ENCODE results near the gene ARHGEF4. TPM values are rescaled to one million over a fixed set of nuclear protein-coding genes. Genes with fewer than 3 reads are reported as not detected.

ARHGEF4 gene
- total RNA-seq, 1 experiment from 2014 or later = 21.8 TPM

DNA sequence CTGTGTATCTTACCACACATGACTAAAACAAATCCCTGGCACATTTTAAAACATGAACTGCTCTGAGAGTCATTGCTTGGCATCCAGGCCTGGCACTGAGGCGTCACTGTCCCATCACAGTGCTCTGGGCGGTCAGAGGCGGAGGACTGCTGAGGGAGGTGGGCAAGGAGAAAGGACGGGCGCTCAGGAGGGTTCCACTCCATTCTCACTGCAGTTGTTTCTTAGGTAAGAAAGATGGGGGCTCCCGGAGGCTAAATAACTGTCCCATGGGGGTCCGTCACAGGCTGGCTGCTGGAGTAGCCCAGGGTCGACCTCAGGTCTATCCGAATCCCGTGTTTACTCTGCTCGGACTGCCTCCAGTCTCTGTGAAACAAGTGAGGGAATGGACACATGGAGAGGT lies 139.0 kb downstream of the ARHGEF4 start (continued):
- TF ChIP-seq, protein P1, sequence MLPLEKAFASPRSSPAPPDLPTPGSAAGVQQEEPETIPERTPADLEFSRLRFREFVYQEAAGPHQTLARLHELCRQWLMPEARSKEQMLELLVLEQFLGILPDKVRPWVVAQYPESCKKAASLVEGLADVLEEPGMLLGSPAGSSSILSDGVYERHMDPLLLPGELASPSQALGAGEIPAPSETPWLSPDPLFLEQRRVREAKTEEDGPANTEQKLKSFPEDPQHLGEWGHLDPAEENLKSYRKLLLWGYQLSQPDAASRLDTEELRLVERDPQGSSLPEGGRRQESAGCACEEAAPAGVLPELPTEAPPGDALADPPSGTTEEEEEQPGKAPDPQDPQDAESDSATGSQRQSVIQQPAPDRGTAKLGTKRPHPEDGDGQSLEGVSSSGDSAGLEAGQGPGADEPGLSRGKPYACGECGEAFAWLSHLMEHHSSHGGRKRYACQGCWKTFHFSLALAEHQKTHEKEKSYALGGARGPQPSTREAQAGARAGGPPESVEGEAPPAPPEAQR (CRISPR knock-in tag; IDR thresholded peaks at IDR 0.05) = no peak
- TF ChIP-seq, protein P2, sequence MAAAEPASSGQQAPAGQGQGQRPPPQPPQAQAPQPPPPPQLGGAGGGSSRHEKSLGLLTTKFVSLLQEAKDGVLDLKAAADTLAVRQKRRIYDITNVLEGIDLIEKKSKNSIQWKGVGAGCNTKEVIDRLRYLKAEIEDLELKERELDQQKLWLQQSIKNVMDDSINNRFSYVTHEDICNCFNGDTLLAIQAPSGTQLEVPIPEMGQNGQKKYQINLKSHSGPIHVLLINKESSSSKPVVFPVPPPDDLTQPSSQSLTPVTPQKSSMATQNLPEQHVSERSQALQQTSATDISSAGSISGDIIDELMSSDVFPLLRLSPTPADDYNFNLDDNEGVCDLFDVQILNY (CRISPR knock-in tag; IDR thresholded peaks at IDR 0.05) = no peak
- TF ChIP-seq, protein P3, sequence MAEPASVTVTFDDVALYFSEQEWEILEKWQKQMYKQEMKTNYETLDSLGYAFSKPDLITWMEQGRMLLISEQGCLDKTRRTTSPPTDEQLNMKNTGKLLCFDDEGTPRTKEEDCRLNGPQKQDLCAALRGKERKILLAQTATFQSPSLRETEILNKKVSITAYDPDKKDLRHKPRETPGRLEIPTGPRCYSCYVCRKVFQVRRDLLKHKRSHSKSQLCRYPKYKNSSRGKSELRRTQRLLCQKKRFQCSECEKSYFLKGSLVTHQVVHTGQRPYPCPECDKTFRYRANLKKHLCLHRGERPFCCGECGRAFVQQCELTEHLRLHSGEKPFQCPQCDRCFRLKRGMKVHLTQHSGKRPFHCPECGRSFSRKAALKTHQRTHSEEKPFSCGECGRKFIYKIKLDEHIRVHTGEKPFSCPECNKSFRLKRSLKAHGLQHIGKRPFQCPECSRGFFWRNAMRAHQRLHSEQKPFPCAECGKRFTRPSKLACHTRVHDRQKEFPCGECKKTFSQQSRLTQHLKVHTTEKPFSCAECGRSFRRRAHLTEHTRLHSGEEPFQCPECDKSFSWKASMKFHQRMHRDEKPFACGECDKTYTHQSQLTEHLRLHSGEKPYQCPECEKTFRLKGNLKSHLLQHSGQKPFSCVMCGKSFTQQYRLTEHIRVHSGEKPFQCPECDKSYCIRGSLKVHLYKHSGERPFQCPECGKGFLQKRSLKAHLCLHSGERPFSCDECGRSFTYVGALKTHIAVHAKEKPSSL (CRISPR knock-in tag; conservative IDR thresholded peaks at IDR 0.05) = no peak
- TF ChIP-seq, protein P4, sequence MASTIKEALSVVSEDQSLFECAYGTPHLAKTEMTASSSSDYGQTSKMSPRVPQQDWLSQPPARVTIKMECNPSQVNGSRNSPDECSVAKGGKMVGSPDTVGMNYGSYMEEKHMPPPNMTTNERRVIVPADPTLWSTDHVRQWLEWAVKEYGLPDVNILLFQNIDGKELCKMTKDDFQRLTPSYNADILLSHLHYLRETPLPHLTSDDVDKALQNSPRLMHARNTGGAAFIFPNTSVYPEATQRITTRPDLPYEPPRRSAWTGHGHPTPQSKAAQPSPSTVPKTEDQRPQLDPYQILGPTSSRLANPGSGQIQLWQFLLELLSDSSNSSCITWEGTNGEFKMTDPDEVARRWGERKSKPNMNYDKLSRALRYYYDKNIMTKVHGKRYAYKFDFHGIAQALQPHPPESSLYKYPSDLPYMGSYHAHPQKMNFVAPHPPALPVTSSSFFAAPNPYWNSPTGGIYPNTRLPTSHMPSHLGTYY (CRISPR knock-in tag; IDR thresholded peaks at IDR 0.05) = no peak
- no peak for TF ChIP-seq FOXJ3 (CRISPR knock-in tag; IDR thresholded peaks at IDR 0.05; ENCODE audit: borderline replicate concordance)

GRCh38 chr2:130976591-130977237 lies 140.0 kb downstream of the ARHGEF4 start:
- Mint-ChIP-seq H3K27me3 (ENCODE audit: low read depth) (no peaks in the 10 kb centered on the region), H3K4me1 (no peaks in the 10 kb centered on the region), H3K36me3 (peaks cover 7% of the 10 kb centered on the region; the same call in 1 of the 2 replicates), H3K27ac (no peak overlapping the region), H3K9me3 (peaks cover 10% of the 10 kb centered on the region; the same call in 1 of the 2 replicates), H3K4me3 (no peak overlapping the region)
- ChIA-PET CTCF (interaction anchor here (0.5 kb wide), 1 partner anchor 13 kb away, joined by 3 read pairs; no protein-coding TSS in a partner anchor), POLR2A (no interaction called here)
- DNase-seq (ENCODE audit: low spot score) = no peak
- ATAC-seq = no peak
- TF ChIP-seq, protein P5, sequence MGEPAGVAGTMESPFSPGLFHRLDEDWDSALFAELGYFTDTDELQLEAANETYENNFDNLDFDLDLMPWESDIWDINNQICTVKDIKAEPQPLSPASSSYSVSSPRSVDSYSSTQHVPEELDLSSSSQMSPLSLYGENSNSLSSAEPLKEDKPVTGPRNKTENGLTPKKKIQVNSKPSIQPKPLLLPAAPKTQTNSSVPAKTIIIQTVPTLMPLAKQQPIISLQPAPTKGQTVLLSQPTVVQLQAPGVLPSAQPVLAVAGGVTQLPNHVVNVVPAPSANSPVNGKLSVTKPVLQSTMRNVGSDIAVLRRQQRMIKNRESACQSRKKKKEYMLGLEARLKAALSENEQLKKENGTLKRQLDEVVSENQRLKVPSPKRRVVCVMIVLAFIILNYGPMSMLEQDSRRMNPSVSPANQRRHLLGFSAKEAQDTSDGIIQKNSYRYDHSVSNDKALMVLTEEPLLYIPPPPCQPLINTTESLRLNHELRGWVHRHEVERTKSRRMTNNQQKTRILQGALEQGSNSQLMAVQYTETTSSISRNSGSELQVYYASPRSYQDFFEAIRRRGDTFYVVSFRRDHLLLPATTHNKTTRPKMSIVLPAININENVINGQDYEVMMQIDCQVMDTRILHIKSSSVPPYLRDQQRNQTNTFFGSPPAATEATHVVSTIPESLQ (CRISPR knock-in tag; IDR thresholded peaks at IDR 0.05) = no peak
- TF ChIP-seq, protein P6, sequence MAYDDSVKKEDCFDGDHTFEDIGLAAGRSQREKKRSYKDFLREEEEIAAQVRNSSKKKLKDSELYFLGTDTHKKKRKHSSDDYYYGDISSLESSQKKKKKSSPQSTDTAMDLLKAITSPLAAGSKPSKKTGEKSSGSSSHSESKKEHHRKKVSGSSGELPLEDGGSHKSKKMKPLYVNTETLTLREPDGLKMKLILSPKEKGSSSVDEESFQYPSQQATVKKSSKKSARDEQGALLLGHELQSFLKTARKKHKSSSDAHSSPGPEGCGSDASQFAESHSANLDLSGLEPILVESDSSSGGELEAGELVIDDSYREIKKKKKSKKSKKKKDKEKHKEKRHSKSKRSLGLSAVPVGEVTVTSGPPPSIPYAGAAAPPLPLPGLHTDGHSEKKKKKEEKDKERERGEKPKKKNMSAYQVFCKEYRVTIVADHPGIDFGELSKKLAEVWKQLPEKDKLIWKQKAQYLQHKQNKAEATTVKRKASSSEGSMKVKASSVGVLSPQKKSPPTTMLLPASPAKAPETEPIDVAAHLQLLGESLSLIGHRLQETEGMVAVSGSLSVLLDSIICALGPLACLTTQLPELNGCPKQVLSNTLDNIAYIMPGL (CRISPR knock-in tag; IDR thresholded peaks at IDR 0.05) = no peak
- no peak for TF ChIP-seq ZNF263 (CRISPR knock-in tag; IDR thresholded peaks at IDR 0.05; ENCODE audit: low read depth)
- TF ChIP-seq, protein P7, sequence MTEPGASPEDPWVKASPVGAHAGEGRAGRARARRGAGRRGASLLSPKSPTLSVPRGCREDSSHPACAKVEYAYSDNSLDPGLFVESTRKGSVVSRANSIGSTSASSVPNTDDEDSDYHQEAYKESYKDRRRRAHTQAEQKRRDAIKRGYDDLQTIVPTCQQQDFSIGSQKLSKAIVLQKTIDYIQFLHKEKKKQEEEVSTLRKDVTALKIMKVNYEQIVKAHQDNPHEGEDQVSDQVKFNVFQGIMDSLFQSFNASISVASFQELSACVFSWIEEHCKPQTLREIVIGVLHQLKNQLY (CRISPR knock-in tag; IDR thresholded peaks at IDR 0.05) = no peak
- TF ChIP-seq USF2 (CRISPR knock-in tag; IDR thresholded peaks at IDR 0.05) = no peak
- no peak for TF ChIP-seq ZNF512 (CRISPR knock-in tag; IDR thresholded peaks at IDR 0.05; ENCODE audit: borderline replicate concordance)
- TF ChIP-seq ZBTB43 (CRISPR knock-in tag; IDR thresholded peaks at IDR 0.05) = no peak
- TF ChIP-seq ZBTB21 (CRISPR knock-in tag; IDR thresholded peaks at IDR 0.05; ENCODE audit: borderline replicate concordance) = no peak
- TF ChIP-seq GRHL2 (CRISPR knock-in tag; IDR thresholded peaks at IDR 0.05; ENCODE audit: insufficient replicate concordance, severe bottlenecking) = no peak
- TF ChIP-seq E2F4 (CRISPR knock-in tag; IDR thresholded peaks at IDR 0.05; ENCODE audit: borderline replicate concordance, low read depth) = no peak
- TF ChIP-seq ZNF416 (CRISPR knock-in tag; IDR thresholded peaks at IDR 0.05) = no peak
